Vagina (tissue), 2 donors: ENCODE measurements around the gene DEDD.

Experiments used
- POLR2A ChIP-seq, 2 donors: fragments of 450-650 bp; IDR thresholded peaks; one replicate each; pipeline ENCODE4 v1.6.1; 2017; ENCODE audit warnings: antibody characterized with exemption in 2 of 2, mild to moderate bottlenecking in 2 of 2, moderate library complexity in 2 of 2
- POLR2AphosphoS5 ChIP-seq, 2 donors: sonication (generic); formaldehyde crosslinking; IDR thresholded peaks; one replicate each; pipeline ENCODE4 v1.9.0; 2017; ENCODE audit warnings: antibody characterized with exemption in 2 of 2, mild to moderate bottlenecking in 2 of 2, low read depth in 1 of 2; ENCODE audit not compliant: insufficient read depth in 1 of 2
- TF ChIP-seq, protein P1 (sequence below), 3 experiments: fragments of 450-650 bp in 2 of 3; fragments of 200-600 bp in 1 of 3; sonication (generic) in 1 of 3; IDR thresholded peaks; one replicate each; pipeline ENCODE4 v1.5.1; 2017 to 2019; ENCODE audit warnings: antibody characterized with exemption in 3 of 3, mild to moderate bottlenecking in 2 of 3, moderate library complexity in 2 of 3

DNA sequence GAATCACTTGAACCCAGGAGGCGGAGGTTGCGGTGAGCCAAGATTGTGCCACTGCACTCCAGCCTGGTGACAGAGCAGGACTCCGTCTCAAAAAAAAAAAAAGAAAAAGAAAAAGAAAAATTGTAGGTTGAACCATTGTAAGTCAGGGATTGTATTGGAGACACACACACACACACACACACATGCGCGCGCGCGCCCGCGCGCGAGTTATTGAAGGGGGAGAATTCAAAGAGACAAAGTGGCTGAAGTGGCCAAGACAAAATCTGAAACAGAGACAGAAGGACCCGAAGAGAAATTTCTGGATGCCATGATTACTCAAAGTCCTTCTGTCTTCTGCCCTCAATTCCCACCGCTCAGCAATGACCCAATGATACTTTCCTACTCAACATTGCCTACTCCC lies 38.0 kb downstream of the DEDD start:
- TF ChIP-seq, protein P1, sequence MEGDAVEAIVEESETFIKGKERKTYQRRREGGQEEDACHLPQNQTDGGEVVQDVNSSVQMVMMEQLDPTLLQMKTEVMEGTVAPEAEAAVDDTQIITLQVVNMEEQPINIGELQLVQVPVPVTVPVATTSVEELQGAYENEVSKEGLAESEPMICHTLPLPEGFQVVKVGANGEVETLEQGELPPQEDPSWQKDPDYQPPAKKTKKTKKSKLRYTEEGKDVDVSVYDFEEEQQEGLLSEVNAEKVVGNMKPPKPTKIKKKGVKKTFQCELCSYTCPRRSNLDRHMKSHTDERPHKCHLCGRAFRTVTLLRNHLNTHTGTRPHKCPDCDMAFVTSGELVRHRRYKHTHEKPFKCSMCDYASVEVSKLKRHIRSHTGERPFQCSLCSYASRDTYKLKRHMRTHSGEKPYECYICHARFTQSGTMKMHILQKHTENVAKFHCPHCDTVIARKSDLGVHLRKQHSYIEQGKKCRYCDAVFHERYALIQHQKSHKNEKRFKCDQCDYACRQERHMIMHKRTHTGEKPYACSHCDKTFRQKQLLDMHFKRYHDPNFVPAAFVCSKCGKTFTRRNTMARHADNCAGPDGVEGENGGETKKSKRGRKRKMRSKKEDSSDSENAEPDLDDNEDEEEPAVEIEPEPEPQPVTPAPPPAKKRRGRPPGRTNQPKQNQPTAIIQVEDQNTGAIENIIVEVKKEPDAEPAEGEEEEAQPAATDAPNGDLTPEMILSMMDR (IDR thresholded peaks at IDR 0.05), result no peak
- TF ChIP-seq POLR2A (IDR thresholded peaks at IDR 0.05) (no peak), POLR2AphosphoS5 (IDR thresholded peaks at IDR 0.05; ENCODE audit: insufficient read depth in 1 of 2, low read depth in 1 of 2) (no peak)
